H9 (cell line): ENCODE measurements around the gene R3HDM2. TPM values are rescaled to one million over a fixed set of nuclear protein-coding genes. Genes with fewer than 3 reads are reported as not detected.

Experiments
- DNase-seq: peaks from one replicate; pipeline ENCODE4 v3.0.0-alpha.2; 2017
- H2AFZ ChIP-seq: one replicate; pipeline ENCODE4 v1.6.1; 2013; ENCODE audit warnings: mild to moderate bottlenecking, low read length, control low read depth, moderate library complexity
- H2AK5ac ChIP-seq: 2 replicates; pipeline ENCODE4 v1.6.1; 2013; ENCODE audit warnings: low read length, control low read depth, mixed read lengths; ENCODE audit not compliant: insufficient read length
- H2BK120ac ChIP-seq: one replicate; pipeline ENCODE4 v1.6.1; 2013; ENCODE audit warnings: low read depth, mild to moderate bottlenecking, low read length, control low read depth, inconsistent platforms; ENCODE audit not compliant: poor library complexity, severe bottlenecking
- H2BK12ac ChIP-seq: 2 replicates; pipeline ENCODE4 v1.6.1; 2013; ENCODE audit warnings: low read length, control low read depth, mixed read lengths, low read depth; ENCODE audit not compliant: insufficient read length
- H2BK15ac ChIP-seq: 2 replicates; pipeline ENCODE4 v1.6.1; 2013; ENCODE audit warnings: low read depth, low read length, control low read depth
- H2BK20ac ChIP-seq: one replicate; pipeline ENCODE4 v1.6.1; 2013; ENCODE audit warnings: low read depth, mild to moderate bottlenecking, low read length, control low read depth, inconsistent platforms; ENCODE audit not compliant: poor library complexity, severe bottlenecking
- H2BK5ac ChIP-seq: 2 replicates; pipeline ENCODE4 v1.6.1; 2013; ENCODE audit warnings: low read length, control low read depth, mixed read lengths; ENCODE audit not compliant: insufficient read length
- H3K14ac ChIP-seq: 2 replicates; pipeline ENCODE4 v1.6.1; 2013; ENCODE audit warnings: low read length, control low read depth; ENCODE audit not compliant: insufficient read depth
- H3K18ac ChIP-seq: 2 replicates; pipeline ENCODE4 v1.6.1; 2013; ENCODE audit warnings: low read depth, mild to moderate bottlenecking, mixed read lengths, low read length, control low read depth; ENCODE audit not compliant: insufficient read length
- H3K23ac ChIP-seq: 2 replicates; pipeline ENCODE4 v1.6.1; 2013; ENCODE audit warnings: low read length, control low read depth, mixed read lengths, low read depth; ENCODE audit not compliant: insufficient read length
- H3K23me2 ChIP-seq: 2 replicates; pipeline ENCODE4 v1.6.1; 2013; ENCODE audit warnings: low read depth, mild to moderate bottlenecking, mixed read lengths, low read length, control low read depth; ENCODE audit not compliant: insufficient read length, poor library complexity, severe bottlenecking
- H3K27ac ChIP-seq: 2 replicates; pipeline ENCODE4 v1.5.1; 2013; ENCODE audit warnings: low read length, control low read depth, mixed read lengths, low read depth; ENCODE audit not compliant: insufficient read length
- H3K27me3 ChIP-seq: 2 replicates; pipeline ENCODE4 v1.6.1; 2013; ENCODE audit warnings: low read length, control low read depth, inconsistent platforms; ENCODE audit not compliant: insufficient read depth
- H3K4ac ChIP-seq: 2 replicates; pipeline ENCODE4 v1.6.1; 2013; ENCODE audit warnings: low read depth, mild to moderate bottlenecking, control low read depth, inconsistent platforms, low read length, moderate library complexity
- H3K4me1 ChIP-seq: 2 replicates; pipeline ENCODE4 v1.6.1; 2013; ENCODE audit warnings: low read length, control low read depth, inconsistent platforms; ENCODE audit not compliant: insufficient read depth
- H3K4me2 ChIP-seq: 2 replicates; pipeline ENCODE4 v1.6.1; 2013; ENCODE audit warnings: low read length, control low read depth, mixed read lengths; ENCODE audit not compliant: insufficient read length, insufficient read depth
- H3K56ac ChIP-seq: 2 replicates; pipeline ENCODE4 v1.6.1; 2013; ENCODE audit warnings: low read depth, mild to moderate bottlenecking, mixed read lengths, low read length, control low read depth; ENCODE audit not compliant: insufficient read length
- H3K79me1 ChIP-seq: 2 replicates; pipeline ENCODE4 v1.6.1; 2013; ENCODE audit warnings: low read depth, mild to moderate bottlenecking, moderate library complexity, low read length, control low read depth, inconsistent platforms; ENCODE audit not compliant: insufficient read depth, poor library complexity, severe bottlenecking
- H3K79me2 ChIP-seq: 2 replicates; pipeline ENCODE4 v1.6.1; 2013; ENCODE audit warnings: low read length, control low read depth, inconsistent platforms; ENCODE audit not compliant: insufficient read depth
- H3K9ac ChIP-seq: 2 replicates; pipeline ENCODE4 v1.6.1; 2013; ENCODE audit warnings: low read length, control low read depth, mixed read lengths; ENCODE audit not compliant: insufficient read length; ENCODE audit errors: extremely low read depth
- H3K9me3 ChIP-seq: one replicate; pipeline ENCODE4 v1.6.1; 2013; ENCODE audit warnings: low read depth, low read length, inconsistent platforms; ENCODE audit not compliant: control insufficient read depth
- H3T11ph ChIP-seq: one replicate; pipeline ENCODE4 v1.6.1; 2013; ENCODE audit warnings: mild to moderate bottlenecking, low read length, control low read depth, inconsistent platforms
- H4K20me1 ChIP-seq: one replicate; pipeline ENCODE4 v1.6.1; 2013; ENCODE audit not compliant: control insufficient read depth, insufficient read length, insufficient read depth
- H4K5ac ChIP-seq: 2 replicates; pipeline ENCODE4 v1.6.1; 2013; ENCODE audit warnings: low read depth, mild to moderate bottlenecking, mixed read lengths, low read length, control low read depth; ENCODE audit not compliant: insufficient read length
- H4K8ac ChIP-seq: replicated peaks from 2 replicates; pipeline ENCODE4 v1.6.1; 2013; ENCODE audit warnings: low read length, control low read depth, mixed read lengths, low read depth; ENCODE audit not compliant: insufficient read length
- H4K91ac ChIP-seq: 2 replicates; pipeline ENCODE4 v1.6.1; 2013; ENCODE audit warnings: low read depth, mild to moderate bottlenecking, moderate library complexity, mixed read lengths, low read length, control low read depth; ENCODE audit not compliant: insufficient read length
- H3K27ac Mint-ChIP-seq, 3 experiments: 2 replicates in 2 of 3; 3 replicates in 1 of 3; pipeline ENCODE4 v1.8.0; 2020 to 2021; ENCODE audit warnings: mixed read lengths in 3 of 3, mild to moderate bottlenecking in 1 of 3, moderate library complexity in 1 of 3
- H3K27me3 Mint-ChIP-seq: 2 replicates; pipeline ENCODE4 v1.8.0; 2021; ENCODE audit warnings: low read depth, mild to moderate bottlenecking, moderate library complexity, mixed read lengths
- H3K36me3 Mint-ChIP-seq, 3 experiments: 2 replicates in 2 of 3; 3 replicates in 1 of 3; pipeline ENCODE4 v1.8.0; 2020 to 2021; ENCODE audit warnings: low read depth in 3 of 3, mixed read lengths in 3 of 3; ENCODE audit not compliant: insufficient read depth in 1 of 3
- H3K4me1 Mint-ChIP-seq, 2 experiments: 2 replicates each; pipeline ENCODE4 v1.8.0; 2020; ENCODE audit warnings: mixed read lengths in 2 of 2
- H3K4me3 Mint-ChIP-seq, 2 experiments: 2 replicates in 1 of 2; 3 replicates in 1 of 2; pipeline ENCODE4 v1.8.0; 2020 to 2021; ENCODE audit warnings: mild to moderate bottlenecking in 2 of 2, mixed read lengths in 2 of 2, moderate library complexity in 1 of 2
- H3K9me3 Mint-ChIP-seq, 2 experiments: 2 replicates in 1 of 2; 3 replicates in 1 of 2; pipeline ENCODE4 v1.8.0; 2020; ENCODE audit warnings: mild to moderate bottlenecking in 2 of 2, mixed read lengths in 2 of 2, moderate library complexity in 1 of 2
- CTCF ChIP-seq: fragments of 200-600 bp; sonication (generic); conservative IDR thresholded peaks from 3 replicates; pipeline ENCODE4 v1.8.0; 2021; ENCODE audit warnings: antibody characterized with exemption, mild to moderate bottlenecking
- WGBS: extraction: QIAGEN DNeasy Blood & Tissue Kit; methylation state at CpG from one replicate; pipeline ENCODE4 v1.1.7; 2013; ENCODE audit warnings: missing lambda C conversion rate, low lambda C conversion rate, mixed read lengths; ENCODE audit not compliant: insufficient read length; ENCODE audit errors: extremely low coverage; 5-methylcytosine and 5-hydroxymethylcytosine counted together
- total RNA-seq: library from RNA; stranded (reverse); gene quantifications from 2 replicates; pipeline ENCODE4 v1.2.1, GENCODE V29; 2021

Gene R3HDM2
- total RNA-seq, 1 experiment from 2014 or later: 43.9 TPM

DNA sequence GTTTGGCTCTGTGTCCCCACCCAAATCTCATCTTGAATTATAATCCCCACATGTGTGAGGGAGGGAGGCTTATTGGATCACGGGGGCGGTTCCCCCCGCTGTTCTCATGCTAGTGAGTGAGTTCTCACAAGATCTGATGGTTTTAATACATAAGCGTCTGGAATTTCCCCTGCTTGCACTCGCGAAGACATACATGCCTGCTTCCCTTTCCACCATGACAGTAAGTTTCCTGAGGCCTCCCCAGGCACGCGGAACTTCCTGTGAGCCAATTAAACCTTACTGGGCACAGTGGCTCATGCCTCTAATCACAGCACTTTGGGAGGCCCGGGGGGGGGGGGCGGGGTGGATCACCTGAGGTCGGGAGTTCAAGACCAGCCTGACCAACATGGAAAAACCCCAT, 60.8 kb downstream of the R3HDM2 start:
- Mint-ChIP-seq H3K27ac (no peak overlapping the region; a peak in 1 of 7 replicates), H3K27me3 (no peaks in the 10 kb centered on the region), H3K4me1 (peaks cover 0 to 6% of the 10 kb centered on the region in 2 experiments; a peak in 3 of 4 replicates), H3K36me3 (peaks cover 13 to 23% (median 17%) of the 10 kb centered on the region in 3 experiments), H3K9me3 (peaks cover 14 to 15% of the 10 kb centered on the region in 2 experiments), H3K4me3 (no peak overlapping the region)
- no peak overlapping the region for H3T11ph ChIP-seq
- no peak overlapping the region for H2BK120ac ChIP-seq
- no peak overlapping the region for H2AK5ac ChIP-seq
- H2AFZ ChIP-seq: no peak overlapping the region
- no peaks in the 10 kb centered on the region for H3K4me1 ChIP-seq
- H3K79me2 ChIP-seq: no peaks in the 10 kb centered on the region
- no peak overlapping the region for H3K27ac ChIP-seq
- H3K23me2 ChIP-seq: no peaks in the 10 kb centered on the region
- H3K79me1 ChIP-seq: no peaks in the 10 kb centered on the region
- H3K9me3 ChIP-seq: no peaks in the 10 kb centered on the region
- H3K14ac ChIP-seq: no peak overlapping the region
- H2BK15ac ChIP-seq: no peak overlapping the region
- H3K18ac ChIP-seq: no peak overlapping the region
- no peak overlapping the region for H3K4ac ChIP-seq
- no peak overlapping the region for H2BK12ac ChIP-seq
- no peak for TF ChIP-seq CTCF
- H3K56ac ChIP-seq: no peak overlapping the region
- WGBS: no CpG with 5 or more reads among the region's 11 CpGs
- no peak overlapping the region for H4K5ac ChIP-seq
- H3K4me2 ChIP-seq: no peak overlapping the region
- no peak overlapping the region for H3K9ac ChIP-seq
- no peaks in the 10 kb centered on the region for H3K27me3 ChIP-seq
- H4K20me1 ChIP-seq: no peaks in the 10 kb centered on the region
- H2BK20ac ChIP-seq: no peak overlapping the region
- no peak overlapping the region for H2BK5ac ChIP-seq
- DNase-seq: no peak
- no peak overlapping the region for H4K8ac ChIP-seq
- no peak overlapping the region for H4K91ac ChIP-seq
- H3K23ac ChIP-seq: no peak overlapping the region
